Spleen (tissue), 11 donors: ENCODE results near the gene DCP1A. TPM values are rescaled to one million over a fixed set of nuclear protein-coding genes. Genes with fewer than 3 reads are reported as not detected.

Experiments
- DNase-seq: peaks from one replicate; pipeline ENCODE4 v3.0.0-alpha.2; 2020
- H3K27ac ChIP-seq, 8 donors: fragments of 200-600 bp; sonication (generic) in 7 of 8; 1 replicate in 4 of 8; 2 replicates in 4 of 8; pipeline versions ENCODE4 v1.5.0 to v1.8.0; 2016 to 2021; ENCODE audit warnings: inconsistent platforms in 4 of 8, mild to moderate bottlenecking in 4 of 8, moderate library complexity in 1 of 8
- H3K27me3 ChIP-seq, 7 donors: fragments of 200-600 bp; sonication (generic) in 6 of 7; replicated peaks in 1 of 7; 1 replicate in 4 of 7; 2 replicates in 3 of 7; pipeline versions ENCODE4 v1.5.0 to v1.8.0; 2016 to 2021; ENCODE audit warnings: inconsistent platforms in 3 of 7, mild to moderate bottlenecking in 1 of 7
- H3K36me3 ChIP-seq, 6 donors: fragments of 200-600 bp; sonication (generic) in 5 of 6; 1 replicate in 4 of 6; 2 replicates in 2 of 6; pipeline versions ENCODE4 v1.5.0 to v1.8.0; 2016 to 2021; ENCODE audit warnings: inconsistent platforms in 2 of 6
- H3K4me1 ChIP-seq, 6 donors: fragments of 200-600 bp; sonication (generic) in 5 of 6; 1 replicate in 3 of 6; 2 replicates in 3 of 6; pipeline versions ENCODE4 v1.5.0 to v1.8.0; 2016 to 2021; ENCODE audit warnings: inconsistent platforms in 3 of 6
- H3K4me3 ChIP-seq, 8 donors: fragments of 200-600 bp; sonication (generic) in 7 of 8; 1 replicate in 4 of 8; 2 replicates in 4 of 8; pipeline versions ENCODE4 v1.5.0 to v1.8.0; 2016 to 2021; ENCODE audit warnings: inconsistent platforms in 4 of 8, mild to moderate bottlenecking in 4 of 8, moderate library complexity in 2 of 8
- H3K9me3 ChIP-seq, 8 donors: fragments of 200-600 bp; sonication (generic) in 7 of 8; 1 replicate in 4 of 8; 2 replicates in 4 of 8; pipeline versions ENCODE4 v1.5.0 to v1.8.0; 2016 to 2021; ENCODE audit warnings: inconsistent platforms in 4 of 8
- POLR2A ChIP-seq, 3 donors: fragments of 450-650 bp; IDR thresholded peaks; one replicate each; pipeline ENCODE4 v1.5.1; 2017; ENCODE audit warnings: antibody characterized with exemption in 3 of 3, mild to moderate bottlenecking in 1 of 3
- POLR2AphosphoS5 ChIP-seq, 3 donors: sonication (generic); formaldehyde crosslinking; IDR thresholded peaks; one replicate each; pipeline ENCODE4 v1.5.1; 2017; ENCODE audit warnings: antibody characterized with exemption in 3 of 3
- WGBS, 5 donors: extraction: QIAGEN DNeasy Blood & Tissue Kit in 3 of 5; methylation state at CpG; one replicate each; pipeline versions ENCODE4 v1.1.5 to v1.1.7; 2013 to 2018; 5-methylcytosine and 5-hydroxymethylcytosine counted together
- intact Hi-C: fragments of 100-400 bp; cut with DNase I; formaldehyde crosslinking; loops from one replicate; pipeline ENCODE4 v1.15.0; 2023; ENCODE audit warnings: low total_unique reads
- polyA plus RNA-seq, 3 donors: library from polyadenylated mRNA; stranded (reverse); fragments of 200-250 nt; gene quantifications; one replicate each; pipeline ENCODE4 v1.2.1, GENCODE V29; 2013
- total RNA-seq, 7 donors: library from RNA; depleted of rRNA in 3 of 7; stranded (reverse); fragments of >200 nt in 3 of 7; fragmentation: NEBNext Ultra II Directional in 4 of 7; extraction: Animal tissue kit (Norgen Biotek cat#: 25700) in 4 of 7; gene quantifications; one replicate each; pipeline versions ENCODE4 v1.1.0 to v1.2.1, GENCODE V29; 2016 to 2021
- TF ChIP-seq, protein P1 (sequence below), 11 experiments: fragments of 200-600 bp in 7 of 11; fragments of 450-650 bp in 4 of 11; sonication (generic) in 4 of 11; IDR thresholded peaks in 8 of 11; conservative IDR thresholded peaks in 3 of 11; 1 replicate in 7 of 11; 2 replicates in 4 of 11; pipeline versions ENCODE4 v1.4.0 to v1.8.0; 2016 to 2021; ENCODE audit warnings: antibody characterized with exemption in 11 of 11, inconsistent platforms in 4 of 11, mild to moderate bottlenecking in 1 of 11
- donor health status: healthy with polysubstance abuse.
- donor health status: DM: no; HTN: no; CAD: no; lungs with moderate emphysema.
- donor health status: DM: no; HTN: no; CAD: no.
- donor health status: Bipolar disorder and iron deficiency.
- donor health status: healthy.
- donor health status: DM: no; HTN: no; CAD: no.
- donor health status: DM: yes; HTN: yes; CAD: no.

The DCP1A gene
- total and polyA plus RNA-seq, 10 donors: 4.0 to 28.1 (median 23.3) TPM

DNA sequence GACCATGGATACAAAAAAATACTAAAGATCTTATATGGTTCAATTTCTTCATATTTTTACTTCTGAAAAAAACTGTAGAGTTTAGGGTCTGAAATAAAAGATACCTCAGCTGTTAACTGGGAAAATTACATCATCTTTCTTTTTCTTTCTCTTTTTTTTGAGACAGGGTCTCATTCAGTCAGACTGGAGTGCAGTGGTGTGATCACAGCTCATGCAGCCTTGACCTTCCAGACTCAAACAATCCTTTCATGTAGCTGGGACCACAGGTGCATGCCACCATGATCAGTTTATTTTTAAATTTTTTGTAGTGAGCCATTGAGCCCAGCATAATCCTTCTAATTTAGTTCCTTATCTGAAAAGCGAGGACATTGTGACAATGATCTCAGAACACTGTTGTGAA, 51.9 kb downstream of the DCP1A start:
- no peak for DNase-seq
- Histone ChIP-seq H3K27me3 (no peaks in the 10 kb centered on the region), H3K27ac (no peak overlapping the region), H3K4me3 (no peak overlapping the region), H3K4me1 (peaks cover 0 to 9% (median 0%) of the 10 kb centered on the region in 6 donors), H3K9me3 (no peaks in the 10 kb centered on the region), H3K36me3 (peaks cover 0 to 93% (median 39%) of the 10 kb centered on the region in 6 donors)
- WGBS, 5 donors: 91 to 100% (median 97%) methylated on average over 1 of the region's 1 CpG
- intact Hi-C loops: no loop called here
- TF ChIP-seq POLR2AphosphoS5 (IDR thresholded peaks at IDR 0.05): no peak
- TF ChIP-seq, protein P1, sequence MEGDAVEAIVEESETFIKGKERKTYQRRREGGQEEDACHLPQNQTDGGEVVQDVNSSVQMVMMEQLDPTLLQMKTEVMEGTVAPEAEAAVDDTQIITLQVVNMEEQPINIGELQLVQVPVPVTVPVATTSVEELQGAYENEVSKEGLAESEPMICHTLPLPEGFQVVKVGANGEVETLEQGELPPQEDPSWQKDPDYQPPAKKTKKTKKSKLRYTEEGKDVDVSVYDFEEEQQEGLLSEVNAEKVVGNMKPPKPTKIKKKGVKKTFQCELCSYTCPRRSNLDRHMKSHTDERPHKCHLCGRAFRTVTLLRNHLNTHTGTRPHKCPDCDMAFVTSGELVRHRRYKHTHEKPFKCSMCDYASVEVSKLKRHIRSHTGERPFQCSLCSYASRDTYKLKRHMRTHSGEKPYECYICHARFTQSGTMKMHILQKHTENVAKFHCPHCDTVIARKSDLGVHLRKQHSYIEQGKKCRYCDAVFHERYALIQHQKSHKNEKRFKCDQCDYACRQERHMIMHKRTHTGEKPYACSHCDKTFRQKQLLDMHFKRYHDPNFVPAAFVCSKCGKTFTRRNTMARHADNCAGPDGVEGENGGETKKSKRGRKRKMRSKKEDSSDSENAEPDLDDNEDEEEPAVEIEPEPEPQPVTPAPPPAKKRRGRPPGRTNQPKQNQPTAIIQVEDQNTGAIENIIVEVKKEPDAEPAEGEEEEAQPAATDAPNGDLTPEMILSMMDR (IDR thresholded peaks at IDR 0.05 in 8 of 11, conservative IDR thresholded peaks at IDR 0.05 in 3 of 11): no peak
- TF ChIP-seq POLR2A (IDR thresholded peaks at IDR 0.05): no peak

DNA sequence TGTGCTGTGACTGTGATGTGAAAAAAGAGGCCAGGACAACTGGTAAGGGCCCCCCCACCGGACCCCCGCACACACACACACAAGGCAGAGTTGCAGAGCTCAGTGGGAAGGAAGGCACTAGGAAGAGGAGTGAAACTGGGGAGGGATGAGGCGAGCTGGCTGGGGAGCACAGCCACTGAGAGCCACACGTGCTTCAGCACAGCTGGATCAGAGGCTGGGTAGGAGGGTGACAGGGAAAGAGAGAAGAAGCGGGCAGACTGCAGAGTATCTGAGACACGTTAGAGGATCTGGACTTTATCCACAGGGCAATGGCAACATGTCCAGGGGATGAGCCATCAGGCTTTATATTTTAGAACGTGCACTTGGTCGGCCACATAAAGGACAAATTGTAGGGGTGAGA, 53.5 kb downstream of the DCP1A start:
- intact Hi-C loops: no loop called here
- DNase-seq: no peak
- H3K4me3 ChIP-seq: no peak overlapping the region
- H3K4me1 ChIP-seq: no peaks in the 10 kb centered on the region
- H3K9me3 ChIP-seq: no peaks in the 10 kb centered on the region
- TF ChIP-seq POLR2A (IDR thresholded peaks at IDR 0.05): no peak
- TF ChIP-seq, protein P1 (IDR thresholded peaks at IDR 0.05 in 8 of 11, conservative IDR thresholded peaks at IDR 0.05 in 3 of 11): no peak
- no peak for TF ChIP-seq POLR2AphosphoS5 (IDR thresholded peaks at IDR 0.05)
- no peak overlapping the region for H3K27ac ChIP-seq
- 92 to 97% (median 93%) methylated on average over 8 of the region's 8 CpGs for WGBS, 5 donors
- H3K36me3 ChIP-seq: peaks cover 0 to 99% (median 36%) of the 10 kb centered on the region in 6 donors
- H3K27me3 ChIP-seq: no peaks in the 10 kb centered on the region

DNA sequence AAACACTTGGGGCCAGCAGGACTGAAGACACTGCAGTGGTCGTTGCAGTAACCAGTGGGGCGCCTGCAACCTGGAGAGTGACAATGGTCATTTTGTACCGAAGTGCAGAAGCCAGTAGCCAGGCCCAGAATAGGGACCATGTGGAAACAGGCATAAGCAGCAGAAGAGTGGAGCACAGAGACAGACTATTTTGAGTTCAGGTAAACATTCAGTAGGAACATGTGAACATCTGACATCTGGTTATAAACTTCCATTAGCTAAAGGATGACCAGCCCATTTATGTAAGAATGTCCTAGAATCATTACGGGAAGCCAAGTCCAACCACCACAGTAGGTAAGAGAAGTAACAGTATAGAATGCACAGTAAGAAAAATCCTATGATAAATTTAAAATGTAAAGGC, 59.1 kb downstream of the DCP1A start:
- TF ChIP-seq POLR2AphosphoS5 (IDR thresholded peaks at IDR 0.05) (no peak), POLR2A (IDR thresholded peaks at IDR 0.05) (no peak)
- TF ChIP-seq, protein P1 (IDR thresholded peaks at IDR 0.05 in 8 of 11, conservative IDR thresholded peaks at IDR 0.05 in 3 of 11): no peak
- WGBS, 5 donors: 83 to 92% (median 92%) methylated on average over 4 of the region's 4 CpGs
- Histone ChIP-seq H3K36me3 (peaks cover 0 to 99% (median 65%) of the 10 kb centered on the region in 6 donors), H3K27me3 (no peaks in the 10 kb centered on the region), H3K4me1 (peaks cover 0 to 10% (median 2%) of the 10 kb centered on the region in 6 donors), H3K4me3 (no peak overlapping the region), H3K27ac (no peak overlapping the region), H3K9me3 (no peaks in the 10 kb centered on the region)
- intact Hi-C loops: no loop called here
- DNase-seq: no peak

DNA sequence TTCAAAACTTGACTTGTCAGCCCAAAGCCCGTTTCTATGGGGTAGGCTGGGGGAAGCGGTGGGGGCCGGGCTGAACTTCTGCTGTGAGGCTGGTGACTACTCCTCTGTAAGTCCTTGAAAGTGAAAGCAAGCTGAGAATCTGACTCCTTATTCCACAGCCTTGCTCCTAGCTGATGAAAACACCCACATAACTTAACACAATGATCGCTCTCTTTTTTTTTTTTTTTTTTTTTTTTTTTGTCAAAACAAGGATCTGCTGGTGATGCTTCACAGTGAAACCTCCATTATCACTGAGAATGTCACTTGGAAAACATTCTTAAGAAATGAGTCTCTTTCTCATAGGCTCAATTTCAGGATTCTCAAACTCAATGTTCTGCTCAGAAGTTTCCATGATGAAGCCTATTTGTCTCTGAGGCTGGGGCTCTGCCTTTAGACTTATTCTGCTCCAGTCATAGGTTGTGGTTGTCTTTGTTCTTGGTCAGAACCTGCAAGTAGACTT, 60.2 kb downstream of the DCP1A start:
- Histone ChIP-seq H3K9me3 (no peaks in the 10 kb centered on the region), H3K36me3 (peaks cover 0 to 100% (median 62%) of the 10 kb centered on the region in 6 donors), H3K4me3 (no peak overlapping the region), H3K4me1 (peaks cover 0 to 10% (median 2%) of the 10 kb centered on the region in 6 donors), H3K27me3 (no peaks in the 10 kb centered on the region), H3K27ac (peak overlapping the region in 5 of 8 donors; percentile 19 to 48 (median 40))
- no peak for DNase-seq
- no peak for TF ChIP-seq POLR2AphosphoS5 (IDR thresholded peaks at IDR 0.05)
- TF ChIP-seq, protein P1 (IDR thresholded peaks at IDR 0.05 in 8 of 11, conservative IDR thresholded peaks at IDR 0.05 in 3 of 11): no peak
- no peak for TF ChIP-seq POLR2A (IDR thresholded peaks at IDR 0.05)
- 46 to 64% (median 60%) methylated on average over 4 of the region's 4 CpGs for WGBS, 5 donors
- intact Hi-C loops: no loop called here
